ENCODE data around the gene EPHA10.
"Not testable (repeated sequence)": the region's sequence is repeated elsewhere in the genome, so short reads cannot be mapped to it uniquely, and the experiment has no call there.

EPHA10 gene

DNA sequence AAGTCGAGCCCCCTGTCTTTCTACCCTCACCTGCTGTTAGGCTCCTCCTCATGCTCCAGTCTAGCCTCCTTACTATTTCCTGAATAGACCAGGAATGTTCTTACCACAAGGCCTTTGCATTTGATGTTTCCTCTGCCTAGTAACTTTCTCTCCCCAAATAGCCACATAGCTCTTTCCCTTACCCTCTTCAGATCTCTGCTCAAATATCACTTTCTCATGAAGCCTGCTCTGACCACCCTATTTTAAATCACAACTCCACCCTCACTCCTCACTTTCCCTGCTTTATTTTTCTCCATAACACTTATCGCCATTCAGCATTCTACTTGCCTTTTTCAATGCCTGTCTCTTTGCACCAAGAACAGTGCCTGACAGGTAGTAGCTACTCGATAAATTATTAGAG lies 79.2 kb downstream of the EPHA10 start:
- no peak overlapping the region for H3K4me3 ChIP-seq (ENCODE audit: low read depth, low read length)
- DNase-seq (ENCODE audit: low read depth): no peak
- TF ChIP-seq, protein P1, sequence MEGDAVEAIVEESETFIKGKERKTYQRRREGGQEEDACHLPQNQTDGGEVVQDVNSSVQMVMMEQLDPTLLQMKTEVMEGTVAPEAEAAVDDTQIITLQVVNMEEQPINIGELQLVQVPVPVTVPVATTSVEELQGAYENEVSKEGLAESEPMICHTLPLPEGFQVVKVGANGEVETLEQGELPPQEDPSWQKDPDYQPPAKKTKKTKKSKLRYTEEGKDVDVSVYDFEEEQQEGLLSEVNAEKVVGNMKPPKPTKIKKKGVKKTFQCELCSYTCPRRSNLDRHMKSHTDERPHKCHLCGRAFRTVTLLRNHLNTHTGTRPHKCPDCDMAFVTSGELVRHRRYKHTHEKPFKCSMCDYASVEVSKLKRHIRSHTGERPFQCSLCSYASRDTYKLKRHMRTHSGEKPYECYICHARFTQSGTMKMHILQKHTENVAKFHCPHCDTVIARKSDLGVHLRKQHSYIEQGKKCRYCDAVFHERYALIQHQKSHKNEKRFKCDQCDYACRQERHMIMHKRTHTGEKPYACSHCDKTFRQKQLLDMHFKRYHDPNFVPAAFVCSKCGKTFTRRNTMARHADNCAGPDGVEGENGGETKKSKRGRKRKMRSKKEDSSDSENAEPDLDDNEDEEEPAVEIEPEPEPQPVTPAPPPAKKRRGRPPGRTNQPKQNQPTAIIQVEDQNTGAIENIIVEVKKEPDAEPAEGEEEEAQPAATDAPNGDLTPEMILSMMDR (conservative IDR thresholded peaks at IDR 0.05; ENCODE audit: low read depth, low read length): no peak

GRCh38 chr1:37684182-37684581 lies 80.7 kb downstream of the EPHA10 start:
- not testable (repeated sequence) for DNase-seq (ENCODE audit: low read depth); H3K4me3 ChIP-seq (ENCODE audit: low read depth, low read length)

GRCh38 chr1:37682334-37682987 lies 82.5 kb downstream of the EPHA10 start:
- TF ChIP-seq, protein P1 (conservative IDR thresholded peaks at IDR 0.05; ENCODE audit: low read depth, low read length): peak; percentile 94
- no peak overlapping the region for H3K4me3 ChIP-seq (ENCODE audit: low read depth, low read length)
- DNase-seq (ENCODE audit: low read depth): peak; percentile 77

DNA sequence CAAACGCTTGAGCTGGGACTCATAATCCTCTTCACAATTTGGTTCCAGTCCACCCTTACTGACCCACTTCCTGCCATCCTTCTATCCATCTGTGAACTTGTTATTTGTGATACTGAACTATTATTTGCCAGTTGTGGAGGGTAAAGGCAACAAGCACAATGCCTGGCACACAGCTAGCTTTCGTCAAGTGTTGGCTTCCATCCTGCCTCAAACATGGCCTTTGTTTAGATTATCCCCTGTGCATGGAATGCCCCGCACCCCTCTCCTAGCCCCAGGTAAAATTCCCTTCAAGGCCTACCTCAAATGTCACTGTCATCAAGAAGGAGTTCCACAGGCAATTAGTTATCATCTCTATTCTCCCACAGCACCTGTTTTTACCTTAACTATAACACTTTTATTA lies 84.0 kb downstream of the EPHA10 start:
- DNase-seq (ENCODE audit: low read depth): no peak
- TF ChIP-seq, protein P1 (conservative IDR thresholded peaks at IDR 0.05; ENCODE audit: low read depth, low read length): no peak
- H3K4me3 ChIP-seq (ENCODE audit: low read depth, low read length): no peak overlapping the region

DNA sequence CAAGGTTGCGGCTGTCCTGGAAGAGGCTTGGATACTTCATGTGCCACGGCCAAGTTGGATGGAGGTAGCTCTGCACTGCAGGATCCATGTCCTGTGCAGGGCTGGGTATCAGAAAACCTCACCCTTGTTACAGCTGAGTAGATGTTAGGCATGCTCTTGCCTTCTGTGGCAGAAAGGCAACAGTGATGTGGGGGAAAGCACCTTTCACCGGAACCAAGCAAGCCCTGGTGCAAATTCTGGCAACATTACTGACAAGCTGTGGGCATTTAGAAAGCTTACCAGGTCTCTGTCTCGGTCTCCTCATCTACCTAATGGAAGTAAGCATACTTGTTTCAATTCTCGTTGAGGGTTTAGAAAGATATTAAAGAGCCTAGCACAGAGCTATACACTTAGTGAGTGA lies 87.1 kb downstream of the EPHA10 start:
- TF ChIP-seq, protein P1 (conservative IDR thresholded peaks at IDR 0.05; ENCODE audit: low read depth, low read length): no peak

GRCh38 chr1:37677143-37677439 lies 87.8 kb downstream of the EPHA10 start:
- TF ChIP-seq, protein P1 (conservative IDR thresholded peaks at IDR 0.05; ENCODE audit: low read depth, low read length): no peak
- no peak overlapping the region for H3K4me3 ChIP-seq (ENCODE audit: low read depth, low read length)
- DNase-seq (ENCODE audit: low read depth): no peak

More for the DNA sequence above, 87.1 kb downstream of the EPHA10 start:
- DNase-seq (ENCODE audit: low read depth): no peak
- no peak overlapping the region for H3K4me3 ChIP-seq (ENCODE audit: low read depth, low read length)

DNA sequence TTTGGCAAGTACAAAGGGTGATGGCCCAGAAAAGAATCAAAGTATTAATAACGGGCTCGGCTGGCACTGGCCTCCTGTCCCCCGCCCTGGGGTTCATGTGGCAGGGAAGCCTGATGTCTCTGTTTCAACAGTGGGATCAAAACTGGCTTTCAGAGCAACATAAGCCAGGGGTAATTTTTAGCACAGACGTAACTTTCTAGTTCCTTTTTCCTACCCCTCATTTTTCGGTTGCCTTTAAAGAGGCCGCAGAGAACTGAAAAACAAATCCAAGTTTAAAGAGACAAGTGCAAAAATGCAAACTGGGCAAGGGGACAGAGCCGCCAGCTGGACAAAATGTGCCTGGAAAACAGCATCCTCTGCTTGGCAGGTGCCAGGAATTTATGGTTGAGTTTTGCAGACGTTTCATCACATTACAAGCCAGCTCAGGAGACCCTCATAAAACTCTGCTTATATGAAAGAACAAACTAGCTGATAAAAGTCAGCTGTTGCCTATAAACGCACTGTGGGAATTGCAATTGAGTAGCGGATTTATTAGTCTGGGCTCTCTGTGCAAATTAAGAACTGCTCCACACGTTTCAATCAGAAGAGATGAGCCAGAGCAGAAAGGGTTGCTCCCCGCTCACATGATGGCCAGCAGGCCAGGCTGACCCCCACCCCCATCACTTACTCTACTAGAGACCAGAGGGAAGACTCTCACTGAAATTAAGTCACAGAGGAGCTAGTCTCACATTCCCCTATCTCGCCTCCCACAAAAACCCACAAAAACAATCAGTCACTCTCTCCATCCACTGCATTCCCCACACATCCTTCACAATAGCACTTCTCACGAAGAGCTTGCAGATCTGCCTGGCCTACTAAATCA lies 88.4 kb downstream of the EPHA10 start:
- TF ChIP-seq, protein P1 (conservative IDR thresholded peaks at IDR 0.05; ENCODE audit: low read depth, low read length): no peak
- no peak for DNase-seq (ENCODE audit: low read depth)
- no peak overlapping the region for H3K4me3 ChIP-seq (ENCODE audit: low read depth, low read length)

Measured in choroid plexus epithelial cell (primary cell).